ENCODE results near the gene TAS2R41.

- TF ChIP-seq CTCF (conservative IDR thresholded peaks at IDR 0.05; ENCODE audit: low read depth, low read length) (no peak), EZH2 (IDR thresholded peaks at IDR 0.05; ENCODE audit: low read length, unreplicated experiment) (no peak)
Observed at GRCh38 chr7:143514995-143515735, 37.5 kb downstream of the TAS2R41 start.
